OCI-LY7 (cell line): ENCODE data around the gene EIF2D. TPM values are rescaled to one million over a fixed set of nuclear protein-coding genes. Genes with fewer than 3 reads are reported as not detected.

Source experiments
- BruUV-seq: library from RNA; stranded (reverse); fragments of 400-500 nt; replicated peaks from 2 replicates; lab custom pipeline; 2021; lab: Mats Ljungman, UMichigan
- CTCF ChIA-PET: fragments of 300-600 bp; sonication (Branson Sonifier 250); formaldehyde crosslinking; loops from one replicate; lab custom pipeline; 2022; ENCODE audit warnings: antibody characterized with exemption; ENCODE audit not compliant: unreplicated experiment; lab: Charles Lee
- POLR2A ChIA-PET: fragments of 300-600 bp; sonication (Branson Sonifier 250); formaldehyde crosslinking; loops from one replicate; lab custom pipeline; 2022; ENCODE audit warnings: antibody characterized with exemption; lab: Charles Lee
- DNase-seq: peaks from one replicate; pipeline ENCODE4 v3.0.0-alpha.2; 2015; ENCODE audit warnings: low spot score
- H2AFZ ChIP-seq: fragments of 200-600 bp; sonication (generic), shearing (Covaris generic); 2 replicates; pipeline ENCODE4 v1.6.1; 2014; ENCODE audit warnings: mild to moderate bottlenecking, antibody characterized with exemption, low read length, moderate library complexity
- H3K27ac ChIP-seq: fragments of 200-600 bp; sonication (generic); 2 replicates; pipeline ENCODE4 v1.5.1; 2014; ENCODE audit warnings: mixed run types, low read depth, mild to moderate bottlenecking, moderate library complexity, low read length, inconsistent platforms; ENCODE audit not compliant: poor library complexity, severe bottlenecking
- H3K36me3 ChIP-seq: fragments of 200-600 bp; sonication (generic); 2 replicates; pipeline ENCODE4 v1.6.1; 2014; ENCODE audit warnings: mild to moderate bottlenecking, antibody characterized with exemption, low read length, moderate library complexity, mixed read lengths; ENCODE audit not compliant: insufficient read depth
- H3K4me1 ChIP-seq: fragments of 200-600 bp; sonication (generic); 2 replicates; pipeline ENCODE4 v1.5.1; 2014; ENCODE audit warnings: mild to moderate bottlenecking, low read length; ENCODE audit not compliant: insufficient read depth, poor library complexity, severe bottlenecking
- H3K4me2 ChIP-seq: fragments of 200-600 bp; sonication (generic); 2 replicates; pipeline ENCODE4 v1.6.1; 2014; ENCODE audit warnings: mild to moderate bottlenecking, low read length
- H3K4me3 ChIP-seq: fragments of 200-600 bp; sonication (generic); 2 replicates; pipeline ENCODE4 v1.5.1; 2014; ENCODE audit warnings: mild to moderate bottlenecking, low read depth, low read length; ENCODE audit not compliant: poor library complexity, severe bottlenecking
- H3K79me2 ChIP-seq: fragments of 200-600 bp; sonication (generic); 2 replicates; pipeline ENCODE4 v1.6.1; 2016; ENCODE audit warnings: low read depth, mild to moderate bottlenecking, low read length, moderate library complexity, mixed read lengths; ENCODE audit not compliant: insufficient read depth
- H3K9me2 ChIP-seq: fragments of 200-600 bp; sonication (generic); 2 replicates; pipeline ENCODE4 v1.6.1; 2016; ENCODE audit warnings: mild to moderate bottlenecking, low read length, mixed read lengths; ENCODE audit not compliant: insufficient read depth
- H3K9me3 ChIP-seq: fragments of 200-600 bp; sonication (generic); 2 replicates; pipeline ENCODE4 v1.6.1; 2014; ENCODE audit warnings: mild to moderate bottlenecking, mixed run types, low read length, mixed read lengths
- H4K20me1 ChIP-seq: fragments of 200-600 bp; sonication (generic); 2 replicates; pipeline ENCODE4 v1.6.1; 2014; ENCODE audit warnings: mild to moderate bottlenecking, antibody characterized with exemption, low read length, moderate library complexity, mixed read lengths; ENCODE audit not compliant: insufficient read depth
- EZH2phosphoT487 ChIP-seq: fragments of 200-600 bp; sonication (generic); IDR thresholded peaks from 2 replicates; pipeline ENCODE4 v1.6.1; 2018; ENCODE audit warnings: low read depth, borderline replicate concordance, mild to moderate bottlenecking, mixed run types, antibody characterized with exemption, low read length, moderate library complexity, mixed read lengths
- intact Hi-C: fragments of 100-400 bp; cut with micrococcal nuclease; formaldehyde crosslinking; loops from one replicate; pipeline ENCODE4 v1.10.0; 2022; ENCODE audit not compliant: unreplicated experiment
- total RNA-seq, 2 experiments: library from RNA; depleted of rRNA in 1 of 2; stranded (reverse); fragments of >200 nt in 1 of 2; shearing (Covaris generic) in 1 of 2; gene quantifications; 2 replicates each; pipeline ENCODE4 v1.2.3, GENCODE V29; 2014 to 2022
- TF ChIP-seq, protein P1 (sequence below): fragments of 200-600 bp; sonication (generic); conservative IDR thresholded peaks from 2 replicates; pipeline ENCODE4 v1.5.1; 2014; ENCODE audit warnings: mild to moderate bottlenecking, antibody characterized with exemption, low read length, moderate library complexity, mixed read lengths

EIF2D gene
- total RNA-seq, 2 experiments from 2014 or later = 68.6 to 85.4 TPM

DNA sequence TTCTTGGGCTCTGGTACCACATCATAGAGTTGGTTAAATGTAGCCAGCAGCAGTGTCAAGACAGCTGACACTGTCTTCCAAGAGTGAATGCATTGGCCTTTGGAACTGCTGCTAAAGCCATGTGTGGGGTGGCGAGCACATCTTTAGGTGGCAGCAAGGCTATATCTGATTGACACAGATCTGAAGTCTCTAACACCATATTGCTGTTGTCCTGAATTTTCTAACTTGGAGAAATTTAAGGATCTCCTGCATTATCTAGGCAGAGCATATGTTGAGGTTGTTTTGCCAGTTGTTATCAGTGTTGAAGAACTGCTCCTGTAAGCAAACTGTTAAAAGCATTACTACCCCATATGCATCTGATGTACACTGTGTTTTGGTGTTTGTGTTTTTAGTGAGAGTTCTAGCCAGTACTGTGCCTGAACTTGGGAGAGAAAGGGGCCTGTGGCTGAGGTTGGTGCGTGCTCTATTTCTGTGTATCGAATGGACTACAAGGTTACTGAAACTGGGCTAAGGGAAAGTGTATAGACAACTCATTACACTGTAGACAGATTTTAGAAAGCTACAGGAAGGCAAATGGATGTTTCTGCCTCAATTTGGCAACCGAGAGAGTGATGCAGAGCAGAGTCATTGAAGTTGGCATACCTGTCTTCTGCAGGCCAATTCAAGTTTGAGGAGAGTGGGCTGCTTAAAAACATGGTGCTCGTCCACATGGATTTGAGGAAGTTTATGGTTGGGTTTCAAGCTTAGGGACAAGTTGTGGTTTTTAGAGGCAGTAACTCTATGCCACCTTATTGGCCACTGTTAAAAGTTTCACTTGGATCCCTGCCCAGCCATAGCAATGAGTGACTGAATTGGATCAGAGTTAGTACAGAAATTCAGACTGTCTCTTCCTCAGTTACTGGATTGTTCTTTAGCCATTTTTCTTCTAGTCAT lies 40.0 kb upstream of the EIF2D start:
- Histone ChIP-seq H3K4me1 (no peaks in the 10 kb centered on the region), H3K9me3 (no peaks in the 10 kb centered on the region), H4K20me1 (no peaks in the 10 kb centered on the region), H3K27ac (no peak overlapping the region), H3K36me3 (peaks cover 25% of the 10 kb centered on the region), H3K4me3 (no peak overlapping the region), H3K79me2 (no peaks in the 10 kb centered on the region), H3K9me2 (no peaks in the 10 kb centered on the region), H3K4me2 (no peak overlapping the region), H2AFZ (no peak overlapping the region)
- TF ChIP-seq EZH2phosphoT487 = no peak
- TF ChIP-seq, protein P1, sequence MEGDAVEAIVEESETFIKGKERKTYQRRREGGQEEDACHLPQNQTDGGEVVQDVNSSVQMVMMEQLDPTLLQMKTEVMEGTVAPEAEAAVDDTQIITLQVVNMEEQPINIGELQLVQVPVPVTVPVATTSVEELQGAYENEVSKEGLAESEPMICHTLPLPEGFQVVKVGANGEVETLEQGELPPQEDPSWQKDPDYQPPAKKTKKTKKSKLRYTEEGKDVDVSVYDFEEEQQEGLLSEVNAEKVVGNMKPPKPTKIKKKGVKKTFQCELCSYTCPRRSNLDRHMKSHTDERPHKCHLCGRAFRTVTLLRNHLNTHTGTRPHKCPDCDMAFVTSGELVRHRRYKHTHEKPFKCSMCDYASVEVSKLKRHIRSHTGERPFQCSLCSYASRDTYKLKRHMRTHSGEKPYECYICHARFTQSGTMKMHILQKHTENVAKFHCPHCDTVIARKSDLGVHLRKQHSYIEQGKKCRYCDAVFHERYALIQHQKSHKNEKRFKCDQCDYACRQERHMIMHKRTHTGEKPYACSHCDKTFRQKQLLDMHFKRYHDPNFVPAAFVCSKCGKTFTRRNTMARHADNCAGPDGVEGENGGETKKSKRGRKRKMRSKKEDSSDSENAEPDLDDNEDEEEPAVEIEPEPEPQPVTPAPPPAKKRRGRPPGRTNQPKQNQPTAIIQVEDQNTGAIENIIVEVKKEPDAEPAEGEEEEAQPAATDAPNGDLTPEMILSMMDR = no peak
- no TSS peak for BruUV-seq
- intact Hi-C loops = no loop called here
- ChIA-PET CTCF (no interaction called here), POLR2A (interaction anchor here (2.4 kb wide), 1 partner anchor 15 kb away, joined by 7 read pairs; no protein-coding TSS in a partner anchor)
- no peak for DNase-seq

DNA sequence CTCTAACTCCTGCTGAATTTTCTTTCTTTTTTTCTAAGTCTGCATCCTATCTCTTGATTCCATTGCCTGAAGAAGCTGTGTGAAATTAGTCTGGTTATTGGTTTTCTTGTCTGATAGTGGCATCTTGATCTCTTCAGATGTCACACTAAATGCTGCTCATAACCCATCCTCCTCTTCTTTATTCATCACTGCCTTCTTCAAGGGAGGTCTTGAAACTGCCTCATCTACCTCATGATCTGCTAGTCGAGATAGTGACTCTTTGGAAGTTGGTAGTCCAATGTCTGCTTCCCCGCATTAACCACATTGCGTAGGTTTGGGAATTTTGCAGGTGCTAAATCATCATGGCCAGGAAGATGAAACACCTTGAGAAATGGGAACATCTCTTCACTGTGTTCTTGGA lies 38.7 kb upstream of the EIF2D start:
- Histone ChIP-seq H4K20me1 (no peaks in the 10 kb centered on the region), H3K4me3 (no peak overlapping the region), H3K79me2 (no peaks in the 10 kb centered on the region), H3K36me3 (peaks cover 28% of the 10 kb centered on the region), H3K9me2 (no peaks in the 10 kb centered on the region), H3K4me2 (no peak overlapping the region), H3K4me1 (no peaks in the 10 kb centered on the region), H2AFZ (no peak overlapping the region), H3K27ac (no peak overlapping the region), H3K9me3 (no peaks in the 10 kb centered on the region)
- CTCF ChIA-PET = no interaction called here
- no TSS peak for BruUV-seq
- DNase-seq = no peak
- POLR2A ChIA-PET = interaction anchor here (2.4 kb wide), 1 partner anchor 13 kb away, joined by 7 read pairs; no protein-coding TSS in a partner anchor
- TF ChIP-seq EZH2phosphoT487 = no peak
- TF ChIP-seq, protein P1 = no peak
- intact Hi-C loops = no loop called here
